NCI-H69 (cell line): ENCODE results near the gene IGSF23.
"Not testable (repeated sequence)": the region's sequence is repeated elsewhere in the genome, so short reads cannot be mapped to it uniquely, and the experiment has no call there.

Experiments
- DNase-seq: peaks from one replicate; lab custom pipeline; 2025; lab: John Stamatoyannopoulos, UW

Gene IGSF23

GRCh38 chr19:44666852-44667556 is 53.6 kb downstream of the IGSF23 start:
- peak; percentile 56 for DNase-seq

DNA sequence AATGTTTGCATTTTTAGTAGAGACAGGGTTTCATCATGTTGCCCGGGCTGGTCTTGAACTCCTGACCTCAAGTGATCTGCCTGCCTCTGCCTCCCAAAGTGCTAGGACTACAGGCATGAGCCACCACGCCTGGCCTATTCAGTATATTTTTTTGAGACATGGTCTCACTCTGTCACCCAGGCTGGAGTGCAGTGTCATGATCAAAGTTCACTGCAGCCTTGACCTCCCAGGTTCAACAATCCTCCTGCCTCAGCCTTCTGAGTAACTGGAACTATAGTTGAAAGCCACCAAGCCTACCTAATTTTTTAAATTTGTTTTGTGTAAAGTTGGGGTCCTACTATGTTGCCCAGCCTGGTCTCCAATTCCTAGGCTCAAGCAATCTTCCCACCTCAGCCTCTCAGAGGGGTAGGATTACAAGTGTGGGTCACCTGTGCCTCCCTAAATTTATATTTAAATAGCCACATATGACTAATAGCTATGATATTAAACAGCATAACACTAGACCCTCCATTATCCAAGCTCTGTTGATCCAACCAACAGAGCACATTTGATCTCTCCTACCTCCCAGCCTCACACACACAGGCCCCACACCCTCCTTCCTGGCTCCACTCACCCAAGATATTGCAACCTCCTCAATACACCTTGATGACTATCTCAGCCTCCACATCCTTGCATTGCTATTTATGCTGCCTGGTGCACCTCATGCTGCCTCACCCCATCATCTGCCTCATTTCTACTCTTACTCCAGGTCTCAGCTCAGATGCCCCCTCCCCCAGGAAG is 55.8 kb downstream of the IGSF23 start:
- DNase-seq, result no peak

DNA sequence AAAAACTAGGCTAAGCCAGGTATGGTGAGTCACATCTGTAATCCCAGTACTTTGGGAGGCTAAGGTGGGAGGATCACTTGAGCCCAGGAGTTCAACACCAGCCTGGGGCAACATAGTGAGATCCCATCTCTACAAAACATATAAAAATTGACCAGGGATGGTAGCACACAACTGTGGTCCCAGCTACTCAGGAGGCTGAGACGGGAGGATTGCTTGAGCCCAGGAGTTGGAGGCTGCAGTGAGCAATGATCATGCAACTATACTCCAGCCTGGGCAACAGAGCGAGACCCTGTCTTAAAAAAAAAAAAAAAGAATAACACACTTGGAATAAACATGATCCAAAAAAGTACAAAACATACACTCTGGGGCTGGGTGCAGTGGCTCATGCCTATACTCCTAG is 56.7 kb downstream of the IGSF23 start:
- DNase-seq, result not testable (repeated sequence)

DNA sequence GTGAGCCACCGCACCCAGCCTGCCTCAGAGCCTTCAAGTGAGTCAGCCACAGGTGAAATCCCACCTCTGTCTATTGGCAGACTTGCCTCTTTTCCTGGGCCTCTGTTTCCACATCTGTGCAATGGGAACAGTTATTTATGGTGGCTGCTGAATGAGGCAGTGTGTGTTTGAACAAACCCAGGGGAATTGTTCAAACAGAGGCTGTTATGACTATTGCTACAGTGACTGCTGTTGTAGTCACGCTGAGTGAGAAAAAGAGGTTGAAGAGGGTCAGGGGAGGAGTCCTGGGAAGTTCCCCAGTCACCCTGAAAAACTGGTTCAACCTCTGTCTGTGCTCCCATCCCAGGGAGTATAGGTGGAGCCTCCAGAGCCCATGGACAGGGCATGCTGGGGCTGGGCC is 58.0 kb downstream of the IGSF23 start, which contains the start of gene CEACAM19:
Gene CEACAM19, plus strand, starts transcription at position 83 of the 400 bp plus-strand sequence. CDS start 450 bp downstream, outside the sequence.
- DNase-seq, result no peak

DNA sequence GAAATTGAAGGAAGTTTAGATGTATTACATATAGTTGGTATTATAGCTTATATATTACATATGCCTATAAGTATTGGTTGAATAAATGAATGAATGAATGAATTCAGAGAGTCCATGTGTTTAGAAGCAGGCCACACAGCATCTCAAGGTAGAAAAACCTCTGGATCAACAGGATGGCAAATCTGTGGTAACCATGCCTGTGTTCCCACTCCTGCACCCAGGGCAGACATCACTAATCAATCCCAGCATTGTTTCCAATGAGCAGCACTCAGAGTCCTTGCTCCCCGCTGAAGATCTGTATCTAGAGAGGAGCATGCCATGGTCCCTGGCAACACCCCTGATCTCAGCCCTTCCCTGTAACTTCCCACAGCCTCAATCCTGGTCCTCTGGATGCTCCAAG is 58.9 kb downstream of the IGSF23 start:
- peak; percentile 13 for DNase-seq

DNA sequence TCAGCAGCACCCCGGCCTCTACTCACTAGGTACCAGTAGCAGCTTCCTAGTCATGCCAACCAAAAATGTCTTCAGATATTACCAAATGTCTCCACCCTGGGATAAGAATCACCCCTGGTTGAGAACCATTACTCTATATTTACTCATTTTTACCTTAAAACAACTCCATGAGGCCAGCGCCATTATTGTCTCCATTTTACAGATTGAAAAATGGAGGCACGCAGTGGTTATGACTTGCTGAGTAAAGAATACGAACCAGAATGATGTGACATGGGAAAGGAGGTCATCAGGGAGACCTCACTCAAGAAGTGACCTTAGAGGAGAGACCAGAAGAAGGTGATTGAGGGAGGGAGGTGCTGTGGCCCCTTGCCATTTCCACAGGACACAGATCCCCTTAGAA is 60.1 kb downstream of the IGSF23 start:
- DNase-seq, result no peak

DNA sequence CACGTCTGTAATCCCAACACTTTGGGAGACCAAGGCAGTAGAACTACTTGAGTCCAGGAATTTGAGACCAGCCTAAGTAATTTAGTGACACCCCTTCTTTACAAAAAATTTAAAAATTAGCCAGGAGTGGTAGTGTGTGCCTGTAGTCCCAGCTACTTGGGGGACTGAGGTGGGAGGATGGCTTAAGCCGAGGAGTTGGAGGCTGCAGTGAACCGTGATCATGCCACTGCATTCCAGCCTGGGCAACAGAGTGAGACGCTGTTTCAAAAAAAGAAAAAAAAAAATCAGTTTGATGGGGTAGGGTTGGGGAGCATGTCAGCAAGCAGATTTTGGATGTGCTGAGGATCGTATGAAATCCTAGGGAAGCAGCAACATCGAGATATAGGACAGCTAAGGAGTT is 62.2 kb downstream of the IGSF23 start:
- DNase-seq, result no peak

DNA sequence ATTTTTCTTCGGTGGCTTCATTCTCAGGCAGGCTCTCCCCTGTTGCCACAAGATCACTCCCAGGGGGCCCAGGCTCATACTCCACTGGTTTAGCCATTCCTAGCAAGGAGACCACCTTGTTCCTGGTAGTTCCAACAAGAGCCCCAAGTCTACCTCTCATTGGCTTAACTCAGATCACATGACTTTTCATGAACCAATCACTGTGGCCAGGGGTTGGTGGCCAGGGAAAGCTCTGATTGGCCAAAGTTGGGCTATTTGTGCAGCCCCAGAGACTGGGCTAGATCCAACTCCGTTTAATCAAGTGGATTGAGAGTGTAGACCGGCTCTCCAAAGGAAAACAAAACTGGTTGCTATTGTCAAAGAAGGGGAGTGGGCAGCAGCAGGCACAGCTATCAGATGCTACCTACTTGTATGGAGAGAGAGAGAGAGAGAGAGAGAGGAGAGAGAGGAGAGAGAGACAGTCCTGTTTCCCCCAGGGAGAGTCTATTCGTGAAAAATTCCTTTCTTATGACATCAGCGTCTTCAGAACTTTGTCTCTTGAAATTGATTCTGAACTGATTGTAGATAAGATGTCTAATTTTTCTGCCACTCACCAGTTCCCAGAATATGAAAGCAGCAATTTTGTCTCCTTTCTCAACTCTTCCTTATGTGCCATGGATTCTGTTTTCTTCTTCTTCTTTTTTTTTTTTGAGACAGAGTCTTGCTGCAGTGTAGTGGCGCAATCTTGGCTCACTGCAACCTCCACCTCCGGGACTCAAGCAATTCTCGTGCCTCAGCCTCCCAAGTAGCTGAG is 63.9 kb downstream of the IGSF23 start:
- DNase-seq, result peak; percentile 34

GRCh38 chr19:44680536-44680935 is 67.2 kb downstream of the IGSF23 start:
- no peak for DNase-seq

DNA sequence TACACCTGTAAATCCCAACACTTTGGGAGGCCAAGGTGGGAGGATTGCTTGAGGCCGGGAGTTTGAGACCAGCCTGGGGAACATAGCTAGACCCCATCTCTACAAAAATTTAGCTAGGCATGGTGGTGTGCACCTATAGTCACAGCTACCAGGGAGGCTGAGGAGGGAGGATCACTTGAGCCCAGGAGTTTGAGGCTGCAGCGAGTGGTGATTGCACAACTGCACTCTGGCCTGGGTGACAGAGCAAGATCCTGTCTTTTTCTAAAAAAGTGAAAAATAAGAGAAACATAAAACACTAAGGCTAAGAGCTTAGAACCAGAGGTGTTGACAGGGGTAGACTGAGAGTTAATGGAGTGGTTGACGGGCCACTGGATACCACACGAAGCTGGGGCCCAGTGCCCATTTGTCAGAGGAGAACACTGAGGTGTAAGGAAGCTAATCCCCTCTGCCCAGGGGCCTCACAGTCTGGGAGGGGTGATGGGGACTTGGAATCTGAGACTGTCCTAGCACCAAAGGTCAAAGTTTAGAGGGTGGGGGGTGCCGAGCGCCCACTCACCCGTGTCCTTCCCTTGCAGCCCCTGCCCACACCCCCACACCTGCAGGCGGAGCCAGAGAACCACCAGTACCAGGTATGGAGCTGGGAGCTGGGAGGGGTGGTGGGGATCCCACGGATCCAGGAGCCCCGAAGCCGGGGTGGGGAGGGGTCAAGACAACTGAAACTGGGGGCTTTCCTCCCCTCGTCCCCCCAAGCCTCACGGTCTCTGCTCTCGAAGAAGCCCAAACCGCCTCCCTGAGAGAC is 68.8 kb downstream of the IGSF23 start:
- DNase-seq, result no peak

GRCh38 chr19:44682807-44683206 is 69.4 kb downstream of the IGSF23 start:
- DNase-seq, result no peak

DNA sequence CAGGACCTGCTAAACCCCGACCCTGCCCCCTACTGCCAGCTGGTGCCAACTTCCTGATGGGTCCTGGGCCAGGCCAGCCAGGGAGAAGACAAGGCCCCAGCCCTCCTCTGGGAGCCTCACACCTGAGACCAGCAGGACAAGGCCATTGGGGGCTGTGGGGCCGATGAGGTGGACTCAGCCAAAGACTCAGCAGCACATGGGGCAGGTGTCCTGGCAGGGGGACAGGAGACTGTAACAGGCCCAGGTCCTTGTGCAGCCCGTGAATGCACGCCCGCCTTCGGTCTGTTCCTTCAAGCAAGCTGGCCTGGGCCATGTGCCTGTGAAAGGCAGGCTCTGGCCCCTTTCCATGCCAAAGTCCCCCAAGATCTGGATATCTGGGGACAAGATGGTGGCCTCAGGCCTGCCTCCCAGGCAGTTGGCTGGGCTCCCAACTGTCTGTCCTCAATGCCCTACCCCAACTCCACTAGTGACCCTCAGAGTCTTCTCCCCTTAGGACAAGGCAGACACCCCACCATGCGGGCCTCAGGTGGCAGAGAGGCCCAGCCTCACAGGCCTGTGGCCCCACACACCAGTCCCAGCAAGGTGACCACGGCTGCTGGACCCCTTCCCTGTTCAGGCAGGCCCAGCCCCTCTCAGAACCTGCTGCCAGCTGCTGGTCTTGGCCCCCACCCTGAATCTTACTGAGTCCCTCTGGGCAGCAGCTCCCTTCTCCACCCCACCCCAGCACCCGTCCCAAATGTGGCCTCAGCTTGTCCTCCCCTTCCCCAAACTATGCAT is 70.3 kb downstream of the IGSF23 start:
- no peak for DNase-seq

- not testable (repeated sequence) for DNase-seq
Observed at GRCh38 chr19:44684396-44684795, 71.0 kb downstream of the IGSF23 start.

- peak; percentile 12 for DNase-seq
Observed at GRCh38 chr19:44684892-44685863, 71.8 kb downstream of the IGSF23 start.

DNA sequence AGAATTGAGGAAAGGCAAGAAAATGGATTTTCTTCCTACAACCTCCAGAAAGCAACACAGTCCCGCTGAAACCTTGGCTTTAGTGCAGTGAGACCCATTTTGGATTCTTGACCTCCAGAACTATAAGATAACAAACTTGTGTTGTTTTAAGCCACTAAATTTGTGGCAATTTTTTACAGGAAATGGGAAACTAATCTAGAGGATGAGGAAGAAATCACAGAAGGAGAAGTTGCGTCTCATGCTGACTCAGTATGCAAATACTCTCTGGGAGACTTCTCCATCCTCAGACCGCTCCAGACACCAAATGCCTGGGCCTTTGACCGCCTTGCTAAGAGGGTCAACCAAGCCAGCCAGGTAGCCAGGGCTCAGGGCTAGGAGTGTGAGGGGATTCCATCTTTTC is 72.5 kb downstream of the IGSF23 start:
- no peak for DNase-seq
